ENCODE results near the gene NRIP1. TPM values are rescaled to one million over a fixed set of nuclear protein-coding genes. Genes with fewer than 3 reads are reported as not detected.

NRIP1 gene
- total RNA-seq, 4 donors from 2014 or later = 37.2 to 86.3 (median 60.7) TPM

DNA sequence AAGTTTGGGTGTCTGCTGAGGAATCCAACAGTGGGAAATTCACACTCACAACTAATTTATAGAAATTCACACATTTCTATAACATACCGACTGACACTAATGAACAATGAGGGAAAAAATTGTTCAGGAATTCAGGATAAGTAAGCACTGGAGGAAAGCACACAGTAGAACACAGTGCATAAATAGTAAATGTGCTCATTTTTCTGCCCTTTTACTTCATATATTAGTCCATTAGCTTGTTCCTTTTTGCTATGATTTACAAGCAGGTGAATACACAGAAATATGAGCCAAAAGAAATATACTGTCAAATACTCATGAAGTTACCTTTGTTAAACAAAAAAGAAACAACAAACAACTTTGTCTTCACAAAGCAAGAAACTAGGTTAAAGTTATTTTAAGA, 11.3 kb downstream of the NRIP1 start:
- DNase-seq (ENCODE audit: low spot score) (no peak), ATAC-seq (ENCODE audit: low FRiP score) (no peak)
- TF ChIP-seq, protein P1, sequence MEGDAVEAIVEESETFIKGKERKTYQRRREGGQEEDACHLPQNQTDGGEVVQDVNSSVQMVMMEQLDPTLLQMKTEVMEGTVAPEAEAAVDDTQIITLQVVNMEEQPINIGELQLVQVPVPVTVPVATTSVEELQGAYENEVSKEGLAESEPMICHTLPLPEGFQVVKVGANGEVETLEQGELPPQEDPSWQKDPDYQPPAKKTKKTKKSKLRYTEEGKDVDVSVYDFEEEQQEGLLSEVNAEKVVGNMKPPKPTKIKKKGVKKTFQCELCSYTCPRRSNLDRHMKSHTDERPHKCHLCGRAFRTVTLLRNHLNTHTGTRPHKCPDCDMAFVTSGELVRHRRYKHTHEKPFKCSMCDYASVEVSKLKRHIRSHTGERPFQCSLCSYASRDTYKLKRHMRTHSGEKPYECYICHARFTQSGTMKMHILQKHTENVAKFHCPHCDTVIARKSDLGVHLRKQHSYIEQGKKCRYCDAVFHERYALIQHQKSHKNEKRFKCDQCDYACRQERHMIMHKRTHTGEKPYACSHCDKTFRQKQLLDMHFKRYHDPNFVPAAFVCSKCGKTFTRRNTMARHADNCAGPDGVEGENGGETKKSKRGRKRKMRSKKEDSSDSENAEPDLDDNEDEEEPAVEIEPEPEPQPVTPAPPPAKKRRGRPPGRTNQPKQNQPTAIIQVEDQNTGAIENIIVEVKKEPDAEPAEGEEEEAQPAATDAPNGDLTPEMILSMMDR (IDR thresholded peaks at IDR 0.05) = no peak

DNA sequence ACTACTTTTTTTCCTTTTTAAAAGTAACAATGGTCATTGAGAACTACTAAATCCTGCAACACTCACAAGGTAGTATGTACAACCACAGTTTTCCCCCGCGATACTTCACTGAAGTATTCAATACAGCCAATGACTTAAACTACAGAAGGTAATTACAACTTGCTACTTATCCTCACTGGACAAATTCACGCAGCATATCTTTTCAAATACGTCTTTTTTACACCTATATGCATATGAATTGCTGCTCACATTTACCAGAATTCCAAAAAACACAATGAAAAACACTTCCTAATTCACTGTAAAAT, 12.4 kb downstream of the NRIP1 start:
- TF ChIP-seq, protein P1 (IDR thresholded peaks at IDR 0.05) = no peak
- ATAC-seq (ENCODE audit: low FRiP score) = no peak
- no peak for DNase-seq (ENCODE audit: low spot score)

DNA sequence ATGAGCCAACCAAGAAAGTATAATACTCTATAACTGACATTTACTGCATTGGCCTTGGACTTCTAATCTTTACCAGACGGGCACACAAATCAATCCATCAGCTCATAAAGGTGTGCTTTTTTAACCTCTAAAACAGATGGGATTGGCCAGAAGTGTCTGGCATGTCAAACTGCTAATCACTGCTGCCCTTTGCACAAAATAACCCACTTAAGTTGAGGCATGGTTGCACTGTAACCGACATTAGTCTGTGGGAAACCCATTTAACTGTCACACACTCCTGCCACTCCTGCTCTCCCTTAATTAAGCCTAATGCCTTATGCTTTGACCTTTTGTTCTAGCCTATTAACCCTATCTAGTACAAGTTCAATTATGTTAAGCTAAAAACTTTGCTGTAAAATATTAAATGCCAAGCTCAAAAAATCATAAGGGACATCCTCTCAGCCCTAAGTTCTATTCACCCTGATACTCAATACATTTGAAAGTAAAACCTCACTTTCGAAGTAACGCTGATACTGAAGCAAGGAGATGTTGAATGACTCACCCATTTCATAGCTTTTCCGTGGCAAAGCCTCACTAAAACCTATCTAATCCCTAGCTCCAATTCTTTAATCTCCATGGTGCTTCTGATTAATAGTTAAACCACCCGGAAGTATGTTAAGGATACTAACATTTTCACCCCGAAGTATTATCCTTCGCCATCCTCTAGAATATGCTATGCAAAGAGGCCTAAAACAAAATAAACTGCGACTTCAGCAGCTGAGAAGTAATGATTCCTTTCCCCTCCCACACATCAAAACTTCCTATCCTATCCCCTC, 12.9 kb downstream of the NRIP1 start:
- ATAC-seq (ENCODE audit: low FRiP score) (no peak), DNase-seq (ENCODE audit: low spot score) (no peak)
- TF ChIP-seq, protein P1 (IDR thresholded peaks at IDR 0.05) = no peak

DNA sequence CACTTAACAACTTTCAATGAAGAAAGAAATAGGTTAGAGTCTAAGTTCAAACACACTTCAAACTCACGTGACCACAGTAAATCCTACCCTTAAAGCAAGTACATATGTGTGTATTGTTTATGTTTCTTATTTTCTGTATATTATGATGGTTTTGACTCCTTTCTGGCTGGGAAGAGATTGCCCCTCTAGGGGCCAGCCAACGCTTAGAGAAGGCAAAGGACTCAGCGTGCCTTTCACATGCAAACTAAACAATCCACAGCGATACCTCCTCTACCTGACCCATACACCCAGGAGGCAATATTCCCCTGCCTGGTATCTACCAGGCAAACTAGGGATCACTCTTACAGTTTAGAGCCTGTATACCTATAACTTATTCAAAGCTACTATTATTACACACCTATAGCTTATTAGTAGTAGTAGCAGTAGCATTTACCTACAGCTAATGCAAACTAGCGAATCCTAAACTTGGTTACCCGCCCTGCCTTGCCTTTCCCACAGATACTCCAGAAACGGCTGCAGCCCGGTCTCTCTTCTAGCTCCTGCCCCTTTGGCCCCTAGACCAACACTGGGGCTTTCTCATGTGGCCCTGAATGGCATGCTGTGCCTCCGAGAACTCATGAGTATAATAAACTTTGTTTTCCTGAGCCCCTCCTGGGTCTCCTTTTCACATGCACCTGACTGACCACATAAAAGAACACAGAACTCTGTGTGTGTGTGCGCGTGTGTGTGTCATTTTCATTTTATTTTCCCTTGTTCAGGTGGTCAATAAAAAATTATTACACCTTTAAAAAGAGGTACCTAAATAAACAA, 14.0 kb downstream of the NRIP1 start:
- no peak for ATAC-seq (ENCODE audit: low FRiP score)
- no peak for DNase-seq (ENCODE audit: low spot score)
- TF ChIP-seq, protein P1 (IDR thresholded peaks at IDR 0.05) = no peak

DNA sequence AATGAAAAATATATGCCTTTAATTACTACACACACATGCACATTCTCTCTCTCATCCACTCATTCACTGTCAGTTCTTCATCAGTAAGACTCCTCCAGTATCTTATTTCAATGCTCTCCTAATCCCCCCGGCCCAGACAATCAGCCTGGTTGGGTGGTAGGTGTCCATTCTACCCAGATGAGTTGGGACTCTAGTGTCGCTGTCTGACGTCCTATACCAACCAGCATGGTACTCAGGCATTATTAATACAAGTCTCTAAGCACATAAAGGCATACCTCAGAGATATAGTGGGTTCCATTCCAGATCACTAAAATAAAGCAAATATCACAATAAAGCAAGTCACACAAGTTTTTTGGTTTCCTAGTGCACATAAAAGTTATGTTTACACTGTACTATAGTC, 19.8 kb downstream of the NRIP1 start:
- DNase-seq (ENCODE audit: low spot score) = no peak
- no peak for ATAC-seq (ENCODE audit: low FRiP score)

DNA sequence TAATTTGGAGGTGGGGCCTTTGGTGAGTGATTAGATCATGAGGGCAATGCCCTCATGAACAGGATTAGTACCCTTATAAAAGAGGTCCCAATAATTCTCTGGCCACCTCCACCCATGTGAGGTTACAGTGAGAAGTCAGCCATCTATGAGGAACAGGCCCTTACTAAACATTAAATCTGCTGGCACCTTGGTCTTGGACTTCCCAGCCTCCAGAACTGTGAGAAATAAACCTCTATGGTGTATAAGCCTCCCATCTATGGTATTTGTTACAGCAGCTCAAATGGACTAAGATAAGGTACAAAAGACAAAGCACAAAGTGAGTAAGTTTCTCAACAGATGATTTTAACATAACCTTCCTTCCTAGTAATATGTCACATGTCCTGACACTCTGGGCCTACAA, 22.3 kb downstream of the NRIP1 start:
- DNase-seq (ENCODE audit: low spot score) = no peak
- TF ChIP-seq, protein P1 (IDR thresholded peaks at IDR 0.05) = no peak
- no peak for ATAC-seq (ENCODE audit: low FRiP score)

More for the DNA sequence above, 19.8 kb downstream of the NRIP1 start:
- TF ChIP-seq, protein P1 (IDR thresholded peaks at IDR 0.05) = no peak
